ENCODE results near the gene SCT.
"Not testable (repeated sequence)": the region's sequence is repeated elsewhere in the genome, so short reads cannot be mapped to it uniquely, and the experiment has no call there.

SCT gene

GRCh38 chr11:660681-661444 is 33.9 kb upstream of the SCT start:
- TF ChIP-seq CTCF (IDR thresholded peaks at IDR 0.05): no peak
- TF ChIP-seq ZFX (IDR thresholded peaks at IDR 0.05; ENCODE audit: borderline replicate concordance): no peak

GRCh38 chr11:660281-660680 is 33.3 kb upstream of the SCT start:
- no peak overlapping the region for H3K27ac ChIP-seq
- no peak for TF ChIP-seq CTCF (IDR thresholded peaks at IDR 0.05)
- TF ChIP-seq ZFX (IDR thresholded peaks at IDR 0.05; ENCODE audit: borderline replicate concordance): no peak

More at GRCh38 chr11:660681-661444, 33.9 kb upstream of the SCT start:
- no peak overlapping the region for H3K27ac ChIP-seq

DNA sequence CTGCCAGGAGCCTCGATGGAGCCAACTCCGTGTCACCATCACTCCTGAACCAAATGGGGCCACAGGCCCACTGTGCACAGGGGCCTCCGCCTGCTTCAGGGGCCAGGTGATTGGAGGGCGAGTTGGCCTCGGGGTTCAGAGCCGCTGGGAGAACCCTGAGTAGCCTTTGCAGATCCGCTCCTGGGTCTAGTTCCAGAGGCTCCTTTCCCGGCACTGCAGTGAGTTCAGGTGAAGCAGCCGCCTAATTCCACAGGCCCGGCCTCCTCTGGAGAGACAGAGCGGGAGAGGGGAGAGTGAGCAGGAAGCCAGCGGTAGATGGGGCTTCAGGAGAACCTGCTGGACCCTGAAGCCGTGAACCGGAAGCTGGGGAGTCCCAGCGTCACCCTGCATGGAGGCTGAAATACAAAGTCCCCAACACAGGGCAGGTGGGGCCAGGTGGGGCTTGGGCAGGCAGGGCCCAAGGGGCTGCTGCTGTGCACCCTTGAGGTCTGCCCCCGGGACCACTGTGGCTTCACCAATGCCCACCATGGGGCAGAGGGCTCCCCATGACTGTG is 32.6 kb upstream of the SCT start:
- TF ChIP-seq CTCF (IDR thresholded peaks at IDR 0.05) (no peak), ZFX (IDR thresholded peaks at IDR 0.05; ENCODE audit: borderline replicate concordance) (no peak)
- H3K27ac ChIP-seq: no peak overlapping the region

GRCh38 chr11:657691-658126 is 30.7 kb upstream of the SCT start:
- no peak for TF ChIP-seq ZFX (IDR thresholded peaks at IDR 0.05; ENCODE audit: borderline replicate concordance)
- no peak for TF ChIP-seq CTCF (IDR thresholded peaks at IDR 0.05)
- H3K27ac ChIP-seq: no peak overlapping the region

GRCh38 chr11:656866-657265 is 29.9 kb upstream of the SCT start:
- H3K27ac ChIP-seq: no peak overlapping the region
- no peak for TF ChIP-seq CTCF (IDR thresholded peaks at IDR 0.05)
- TF ChIP-seq ZFX (IDR thresholded peaks at IDR 0.05; ENCODE audit: borderline replicate concordance): no peak

DNA sequence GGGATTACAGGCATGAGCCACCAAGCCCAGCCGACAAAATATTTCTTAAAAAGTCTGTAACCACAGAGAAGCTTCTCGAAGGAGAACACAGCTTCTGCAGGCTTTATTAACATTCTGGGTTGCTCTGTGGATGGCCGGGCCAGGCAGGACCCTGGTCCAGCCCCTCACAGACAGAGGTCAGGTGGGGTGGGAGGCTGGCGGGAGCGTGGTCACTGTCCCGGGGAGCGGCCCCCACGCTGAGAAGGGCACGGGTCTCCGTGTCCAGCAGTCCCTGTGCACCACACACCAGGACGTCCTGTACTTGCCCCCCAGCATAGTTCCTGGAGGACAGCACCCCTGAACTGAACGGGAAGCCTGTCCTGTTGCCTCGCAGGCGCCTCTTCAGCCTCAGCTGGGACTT is 29.4 kb upstream of the SCT start:
- H3K27ac ChIP-seq: 0 out of 2 replicates have a peak overlapping the region, but pooled peaks have one; percentile 42
- TF ChIP-seq CTCF (IDR thresholded peaks at IDR 0.05): no peak
- no peak for TF ChIP-seq ZFX (IDR thresholded peaks at IDR 0.05; ENCODE audit: borderline replicate concordance)

GRCh38 chr11:655036-655726 is 28.2 kb upstream of the SCT start:
- TF ChIP-seq ZFX (IDR thresholded peaks at IDR 0.05; ENCODE audit: borderline replicate concordance): no peak
- no peak for TF ChIP-seq CTCF (IDR thresholded peaks at IDR 0.05)
- H3K27ac ChIP-seq: peak overlapping the region; percentile 42

DNA sequence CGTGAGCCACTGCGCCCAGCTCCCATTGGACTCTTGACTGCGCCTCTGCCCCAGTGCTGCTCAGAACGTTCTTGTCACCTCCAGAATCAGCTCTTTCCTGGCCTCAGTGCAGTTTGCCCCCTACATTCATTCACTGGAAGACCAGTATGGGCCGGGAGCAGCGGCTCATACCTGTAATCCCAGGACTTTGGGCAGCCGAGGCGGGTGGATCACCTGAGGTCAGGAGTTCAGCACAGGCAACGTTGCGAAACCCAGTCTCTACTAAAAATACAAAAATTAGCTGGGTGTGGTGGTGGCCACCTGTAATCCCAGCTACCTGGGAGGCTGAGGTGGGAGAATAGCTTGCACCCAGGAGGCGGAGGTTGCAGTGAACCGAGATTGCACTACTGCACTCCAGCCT is 27.5 kb upstream of the SCT start:
- not testable (repeated sequence) for H3K27ac ChIP-seq
